ENCODE results near the gene SCT. TPM values are rescaled to one million over a fixed set of nuclear protein-coding genes. Genes with fewer than 3 reads are reported as not detected.

Gene SCT
- 74.6 TPM for total RNA-seq

GRCh38 chr11:626475-627307, at the start of gene SCT:
Gene SCT, minus strand, starts transcription at chr11:627181. Its CDS starts 38 bp downstream, at chr11:627143.
- Histone ChIP-seq H3K4me3 (ENCODE audit: low read length in 3 of 3) (peak within 1 kb of the TSS in 2 of 3 donors; percentile 46 to 77), H3K36me3 (ENCODE audit: control insufficient read depth in 3 of 3, insufficient read depth in 3 of 3, low read length in 3 of 3) (no peaks in the 10 kb centered on the region), H3K27me3 (ENCODE audit: control insufficient read depth in 3 of 3, insufficient read depth in 3 of 3, low read length in 3 of 3) (peaks cover 0 to 7% (median 4%) of the 10 kb centered on the region in 3 donors), H3K4me1 (ENCODE audit: control insufficient read depth in 3 of 3, insufficient read depth in 3 of 3, low read length in 3 of 3) (peaks cover 9 to 18% (median 11%) of the 10 kb centered on the region in 3 donors), H3K9me3 (ENCODE audit: control insufficient read depth in 3 of 3, low read length in 3 of 3) (no peaks in the 10 kb centered on the region), H3K9ac (ENCODE audit: low read depth in 1 of 3, low read length in 3 of 3) (peak within 1 kb of the TSS in 1 of 3 donors; percentile 77), H3K27ac (ENCODE audit: low read depth, low read length) (peak within 1 kb of the TSS; percentile 86)

GRCh38 chr11:674406-674805, 47.4 kb upstream of the SCT start:
- Histone ChIP-seq H3K4me1 (ENCODE audit: control insufficient read depth in 3 of 3, insufficient read depth in 3 of 3, low read length in 3 of 3) (no peaks in the 10 kb centered on the region), H3K27me3 (ENCODE audit: control insufficient read depth in 3 of 3, insufficient read depth in 3 of 3, low read length in 3 of 3) (no peaks in the 10 kb centered on the region), H3K36me3 (ENCODE audit: control insufficient read depth in 3 of 3, insufficient read depth in 3 of 3, low read length in 3 of 3) (peaks cover 28 to 31% (median 31%) of the 10 kb centered on the region in 3 donors), H3K27ac (ENCODE audit: low read depth, low read length) (no peak overlapping the region), H3K4me3 (ENCODE audit: low read length in 3 of 3) (no peak overlapping the region), H3K9ac (ENCODE audit: low read depth in 1 of 3, low read length in 3 of 3) (no peak overlapping the region), H3K9me3 (ENCODE audit: control insufficient read depth in 3 of 3, low read length in 3 of 3) (no peaks in the 10 kb centered on the region)

DNA sequence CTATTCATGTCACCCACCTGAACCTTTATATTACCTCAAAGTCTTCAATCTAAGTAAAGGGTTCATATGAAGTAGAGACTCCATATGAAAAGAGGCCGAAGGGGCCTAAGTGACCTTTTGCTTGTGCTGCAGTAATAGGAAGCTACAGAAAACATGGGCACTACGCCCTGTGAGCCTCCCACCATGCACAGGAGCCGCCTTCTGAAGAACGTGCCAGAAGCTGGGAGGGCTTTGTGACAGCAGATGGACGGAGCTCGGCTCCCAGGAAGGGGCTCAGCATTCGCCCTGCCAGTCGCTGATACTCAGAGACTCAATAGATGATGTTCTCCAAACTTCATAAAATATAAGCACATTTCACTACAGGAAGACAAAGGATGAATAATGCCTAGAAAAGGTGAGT, 46.9 kb upstream of the SCT start:
- no peaks in the 10 kb centered on the region for H3K4me1 ChIP-seq (ENCODE audit: control insufficient read depth in 3 of 3, insufficient read depth in 3 of 3, low read length in 3 of 3)
- H3K9me3 ChIP-seq (ENCODE audit: control insufficient read depth in 3 of 3, low read length in 3 of 3), result no peaks in the 10 kb centered on the region
- peaks cover 26 to 31% (median 30%) of the 10 kb centered on the region in 3 donors for H3K36me3 ChIP-seq (ENCODE audit: control insufficient read depth in 3 of 3, insufficient read depth in 3 of 3, low read length in 3 of 3)
- H3K9ac ChIP-seq (ENCODE audit: low read depth in 1 of 3, low read length in 3 of 3), result no peak overlapping the region
- no peak overlapping the region for H3K4me3 ChIP-seq (ENCODE audit: low read length in 3 of 3)
- no peak overlapping the region for H3K27ac ChIP-seq (ENCODE audit: low read depth, low read length)
- no peaks in the 10 kb centered on the region for H3K27me3 ChIP-seq (ENCODE audit: control insufficient read depth in 3 of 3, insufficient read depth in 3 of 3, low read length in 3 of 3)

- H3K27me3 ChIP-seq (ENCODE audit: control insufficient read depth in 3 of 3, insufficient read depth in 3 of 3, low read length in 3 of 3), result no peaks in the 10 kb centered on the region
- H3K27ac ChIP-seq (ENCODE audit: low read depth, low read length), result peak overlapping the region; percentile 37
- peak overlapping the region; percentile 28 to 52 (median 43) for H3K4me3 ChIP-seq (ENCODE audit: low read length in 3 of 3)
- H3K9me3 ChIP-seq (ENCODE audit: control insufficient read depth in 3 of 3, low read length in 3 of 3), result no peaks in the 10 kb centered on the region
- H3K36me3 ChIP-seq (ENCODE audit: control insufficient read depth in 3 of 3, insufficient read depth in 3 of 3, low read length in 3 of 3), result peaks cover 0 to 13% (median 7%) of the 10 kb centered on the region in 3 donors
- peaks cover 10 to 20% (median 15%) of the 10 kb centered on the region in 3 donors for H3K4me1 ChIP-seq (ENCODE audit: control insufficient read depth in 3 of 3, insufficient read depth in 3 of 3, low read length in 3 of 3)
- peak overlapping the region in 1 of 3 donors; percentile 68 for H3K9ac ChIP-seq (ENCODE audit: low read depth in 1 of 3, low read length in 3 of 3)
These were observed 38.8 kb upstream of the SCT start for GRCh38 chr11:665704-666281.

DNA sequence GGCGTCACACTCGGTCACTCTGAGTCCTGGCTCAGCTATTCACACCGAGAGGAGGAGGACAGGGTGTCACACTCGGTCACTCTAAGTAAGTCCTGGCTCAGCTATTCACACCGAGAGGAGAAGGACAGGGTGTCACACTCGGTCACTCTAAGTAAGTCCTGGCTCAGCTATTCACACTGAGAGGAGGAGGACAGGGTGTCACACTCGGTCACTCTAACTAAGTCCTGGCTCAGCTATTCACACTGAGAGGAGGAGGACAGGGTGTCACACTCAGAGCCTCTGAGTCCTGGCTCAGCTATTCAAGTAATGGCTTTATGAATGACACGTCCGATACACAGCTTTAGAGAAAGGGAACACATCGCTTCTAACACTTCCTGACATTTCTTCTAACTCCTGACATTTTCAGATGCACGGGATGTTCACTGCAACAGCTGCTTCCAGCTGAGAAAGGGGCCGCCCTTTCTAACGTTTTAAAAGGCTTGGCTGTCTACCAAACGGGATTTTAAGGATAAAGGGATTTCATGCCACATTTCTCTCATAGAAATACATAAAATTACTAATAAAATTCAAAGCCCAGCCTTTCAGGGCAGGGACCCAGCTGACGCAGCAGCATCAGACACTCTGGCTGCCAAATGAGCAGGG, 38.2 kb upstream of the SCT start:
- H3K27me3 ChIP-seq (ENCODE audit: control insufficient read depth in 3 of 3, insufficient read depth in 3 of 3, low read length in 3 of 3), result no peaks in the 10 kb centered on the region
- H3K4me1 ChIP-seq (ENCODE audit: control insufficient read depth in 3 of 3, insufficient read depth in 3 of 3, low read length in 3 of 3), result peaks cover 10 to 21% (median 15%) of the 10 kb centered on the region in 3 donors
- peak overlapping the region; percentile 37 for H3K27ac ChIP-seq (ENCODE audit: low read depth, low read length)
- peak overlapping the region in 1 of 3 donors; percentile 68 for H3K9ac ChIP-seq (ENCODE audit: low read depth in 1 of 3, low read length in 3 of 3)
- H3K4me3 ChIP-seq (ENCODE audit: low read length in 3 of 3), result peak overlapping the region; percentile 28 to 52 (median 43)
- H3K36me3 ChIP-seq (ENCODE audit: control insufficient read depth in 3 of 3, insufficient read depth in 3 of 3, low read length in 3 of 3), result peaks cover 0 to 13% (median 7%) of the 10 kb centered on the region in 3 donors
- H3K9me3 ChIP-seq (ENCODE audit: control insufficient read depth in 3 of 3, low read length in 3 of 3), result no peaks in the 10 kb centered on the region

- Histone ChIP-seq H3K9ac (ENCODE audit: low read depth in 1 of 3, low read length in 3 of 3) (no peak overlapping the region), H3K27me3 (ENCODE audit: control insufficient read depth in 3 of 3, insufficient read depth in 3 of 3, low read length in 3 of 3) (no peaks in the 10 kb centered on the region), H3K36me3 (ENCODE audit: control insufficient read depth in 3 of 3, insufficient read depth in 3 of 3, low read length in 3 of 3) (peaks cover 0 to 16% (median 9%) of the 10 kb centered on the region in 3 donors), H3K27ac (ENCODE audit: low read depth, low read length) (no peak overlapping the region), H3K4me3 (ENCODE audit: low read length in 3 of 3) (no peak overlapping the region), H3K4me1 (ENCODE audit: control insufficient read depth in 3 of 3, insufficient read depth in 3 of 3, low read length in 3 of 3) (peaks cover 10 to 21% (median 15%) of the 10 kb centered on the region in 3 donors), H3K9me3 (ENCODE audit: control insufficient read depth in 3 of 3, low read length in 3 of 3) (no peaks in the 10 kb centered on the region)
These were observed 35.8 kb upstream of the SCT start for GRCh38 chr11:662689-663274.

GRCh38 chr11:660681-661444, 33.9 kb upstream of the SCT start:
- H3K4me1 ChIP-seq (ENCODE audit: control insufficient read depth in 3 of 3, insufficient read depth in 3 of 3, low read length in 3 of 3), result peaks cover 8 to 19% (median 11%) of the 10 kb centered on the region in 3 donors
- peaks cover 0 to 17% (median 8%) of the 10 kb centered on the region in 3 donors for H3K36me3 ChIP-seq (ENCODE audit: control insufficient read depth in 3 of 3, insufficient read depth in 3 of 3, low read length in 3 of 3)
- H3K9ac ChIP-seq (ENCODE audit: low read depth in 1 of 3, low read length in 3 of 3), result no peak overlapping the region
- no peaks in the 10 kb centered on the region for H3K27me3 ChIP-seq (ENCODE audit: control insufficient read depth in 3 of 3, insufficient read depth in 3 of 3, low read length in 3 of 3)
- no peaks in the 10 kb centered on the region for H3K9me3 ChIP-seq (ENCODE audit: control insufficient read depth in 3 of 3, low read length in 3 of 3)
- no peak overlapping the region for H3K4me3 ChIP-seq (ENCODE audit: low read length in 3 of 3)
- H3K27ac ChIP-seq (ENCODE audit: low read depth, low read length), result no peak overlapping the region

DNA sequence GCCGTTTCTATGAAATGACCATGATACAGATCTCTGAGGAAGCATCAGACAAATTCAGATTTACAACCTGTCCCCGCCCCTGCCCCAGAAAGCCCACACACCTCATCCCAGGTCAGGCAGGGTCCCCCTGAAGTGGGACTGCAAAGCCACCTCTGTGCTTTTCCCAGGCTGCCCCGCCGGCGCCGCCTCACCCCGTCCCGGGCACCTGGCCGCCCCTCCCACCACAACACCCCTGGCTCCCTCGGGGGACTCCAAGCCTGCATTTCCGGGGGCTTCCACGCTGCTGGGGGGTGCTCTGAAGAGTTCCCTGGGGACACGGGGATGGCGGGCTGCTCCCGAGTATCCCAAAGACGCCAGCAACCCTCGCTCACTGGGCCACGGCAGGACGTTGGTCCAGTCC, 33.3 kb upstream of the SCT start:
- H3K36me3 ChIP-seq (ENCODE audit: control insufficient read depth in 3 of 3, insufficient read depth in 3 of 3, low read length in 3 of 3), result peaks cover 0 to 15% (median 8%) of the 10 kb centered on the region in 3 donors
- H3K9me3 ChIP-seq (ENCODE audit: control insufficient read depth in 3 of 3, low read length in 3 of 3), result no peaks in the 10 kb centered on the region
- H3K27ac ChIP-seq (ENCODE audit: low read depth, low read length), result no peak overlapping the region
- peaks cover 2 to 13% (median 5%) of the 10 kb centered on the region in 3 donors for H3K4me1 ChIP-seq (ENCODE audit: control insufficient read depth in 3 of 3, insufficient read depth in 3 of 3, low read length in 3 of 3)
- no peak overlapping the region for H3K4me3 ChIP-seq (ENCODE audit: low read length in 3 of 3)
- no peak overlapping the region for H3K9ac ChIP-seq (ENCODE audit: low read depth in 1 of 3, low read length in 3 of 3)
- H3K27me3 ChIP-seq (ENCODE audit: control insufficient read depth in 3 of 3, insufficient read depth in 3 of 3, low read length in 3 of 3), result no peaks in the 10 kb centered on the region

GRCh38 chr11:659532-660085, 32.6 kb upstream of the SCT start:
- H3K4me3 ChIP-seq (ENCODE audit: low read length in 3 of 3), result no peak overlapping the region
- H3K9me3 ChIP-seq (ENCODE audit: control insufficient read depth in 3 of 3, low read length in 3 of 3), result no peaks in the 10 kb centered on the region
- peaks cover 0 to 15% (median 8%) of the 10 kb centered on the region in 3 donors for H3K36me3 ChIP-seq (ENCODE audit: control insufficient read depth in 3 of 3, insufficient read depth in 3 of 3, low read length in 3 of 3)
- no peaks in the 10 kb centered on the region for H3K27me3 ChIP-seq (ENCODE audit: control insufficient read depth in 3 of 3, insufficient read depth in 3 of 3, low read length in 3 of 3)
- H3K4me1 ChIP-seq (ENCODE audit: control insufficient read depth in 3 of 3, insufficient read depth in 3 of 3, low read length in 3 of 3), result peaks cover 0 to 10% (median 3%) of the 10 kb centered on the region in 3 donors
- H3K27ac ChIP-seq (ENCODE audit: low read depth, low read length), result no peak overlapping the region
- no peak overlapping the region for H3K9ac ChIP-seq (ENCODE audit: low read depth in 1 of 3, low read length in 3 of 3)
